ENCODE measurements around the gene PNPLA3. TPM values are rescaled to one million over a fixed set of nuclear protein-coding genes. Genes with fewer than 3 reads are reported as not detected.
A peak's percentile ranks its signal among the peaks of the same experiment; 100 is the strongest.

Gene PNPLA3
- total and polyA plus RNA-seq, 4 experiments from 2014 or later = not detected

DNA sequence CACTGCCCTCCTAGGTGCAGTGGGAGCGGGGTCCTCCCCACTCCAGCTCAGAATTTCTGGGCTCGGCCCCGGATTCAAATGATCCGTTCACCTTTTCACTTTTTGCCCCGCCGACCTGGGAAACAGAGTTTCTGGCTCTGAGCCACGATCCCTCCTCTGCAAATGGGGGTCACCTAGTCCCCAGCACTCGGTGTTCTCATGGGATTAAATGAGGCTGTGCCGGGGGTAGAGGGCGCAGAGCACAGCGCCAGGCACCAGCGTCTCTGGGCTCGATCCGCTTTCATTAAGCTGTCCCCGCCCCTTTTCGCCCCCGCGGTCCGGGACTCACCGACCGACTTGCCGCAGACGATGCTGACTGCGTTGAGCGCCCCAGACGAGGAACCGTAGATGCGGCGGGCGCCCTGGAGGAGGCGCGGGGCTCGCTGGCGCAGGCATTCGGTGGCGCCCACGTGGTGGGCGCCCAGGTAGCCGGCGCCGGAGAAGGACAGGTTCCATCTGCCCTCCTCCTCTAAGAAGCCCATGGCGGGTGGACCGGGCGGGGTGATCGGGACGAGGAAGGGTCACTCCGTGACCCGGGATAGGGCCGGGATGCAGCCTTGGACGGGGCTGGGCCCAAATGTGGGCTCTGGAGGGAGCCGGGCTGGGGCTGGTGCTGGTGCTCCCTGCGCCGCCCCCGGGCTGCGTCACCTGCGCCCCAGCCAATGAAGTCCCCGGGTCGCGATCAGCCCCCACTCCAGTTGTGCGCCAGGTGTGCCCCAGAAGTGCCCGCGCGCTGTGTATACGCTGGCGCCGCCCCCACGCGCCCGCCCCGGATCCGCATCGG lies 32.0 kb upstream of the PNPLA3 start, which contains the start of gene PNPLA5:
TSS of gene PNPLA5 (minus strand) at position 654 of the 823 bp plus-strand sequence. CDS start at position 521, 133 bp downstream.
- Mint-ChIP-seq H3K4me3 (peak within 1 kb of the TSS in 3 of 8 donors; percentile 13 to 49 (median 29)), H3K4me1 (peaks cover 0 to 4% (median 0%) of the 10 kb centered on the region in 4 donors), H3K27me3 (peaks cover 27 to 35% of the 10 kb centered on the region in 2 donors), H3K9me3 (no peaks in the 10 kb centered on the region), H3K36me3 (no peaks in the 10 kb centered on the region), H3K27ac (no peak within 1 kb of the TSS)
- no peaks in the 10 kb centered on the region for H3K4me1 ChIP-seq (ENCODE audit: insufficient read depth, low read length)
- no peak within 1 kb of the TSS for H3K27ac ChIP-seq (ENCODE audit: low read depth, low read length)
- intact Hi-C loops (cut with micrococcal nuclease) = no loop called here
- no peak for DNase-seq
- CTCF ChIA-PET (ENCODE audit: partially characterized antibody) = interaction anchor here (0.8 kb wide), 1 partner anchor 9 kb away, joined by 3 read pairs; no protein-coding TSS in a partner anchor
- H3K36me3 ChIP-seq (ENCODE audit: insufficient read depth, low read length) = no peaks in the 10 kb centered on the region
- peaks cover 8% of the 10 kb centered on the region for H3K27me3 ChIP-seq (ENCODE audit: insufficient read depth, low read length)
- H3K9me3 ChIP-seq (ENCODE audit: control insufficient read depth in 1 of 2, low read length in 2 of 2) = no peaks in the 10 kb centered on the region
- no peak within 1 kb of the TSS for H3K4me3 ChIP-seq (ENCODE audit: low read length in 2 of 2)
- POLR2A ChIA-PET (ENCODE audit: partially characterized antibody) = no interaction called here

DNA sequence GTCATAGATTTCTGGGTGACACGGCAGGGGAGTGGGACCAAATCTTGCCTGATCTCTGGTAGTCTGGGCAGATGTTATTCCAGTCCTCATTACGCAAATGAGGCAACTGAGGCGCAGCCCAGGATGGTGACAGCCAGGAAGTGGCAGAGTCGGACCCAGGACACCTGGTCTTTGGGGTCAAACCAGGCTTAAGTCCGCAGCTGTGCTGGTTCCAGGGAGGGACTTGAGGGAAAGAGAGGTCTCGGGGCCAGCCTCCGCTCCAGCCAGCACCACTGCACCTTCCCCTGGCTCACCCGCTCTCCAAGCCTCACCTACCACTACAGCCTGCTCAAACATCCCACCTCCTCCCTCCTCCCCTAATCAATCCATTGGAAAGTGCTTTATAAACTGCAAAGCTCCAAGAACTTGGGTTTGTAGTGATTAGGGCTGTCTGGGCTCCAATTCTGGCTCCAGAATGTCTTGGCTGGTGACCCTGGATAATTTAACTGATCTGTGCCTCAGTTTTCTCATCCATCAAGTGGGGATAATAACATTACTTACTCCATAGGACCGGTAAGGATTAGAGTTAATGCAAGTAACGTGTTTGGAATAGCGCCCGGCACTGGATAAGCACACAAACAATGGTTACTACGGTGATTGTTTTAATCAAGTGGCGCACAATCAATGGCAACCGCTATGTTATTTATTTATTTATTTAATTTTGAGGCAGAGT lies 31.3 kb upstream of the PNPLA3 start:
- CTCF ChIA-PET (ENCODE audit: partially characterized antibody) = interaction anchor here (1.3 kb wide), 1 partner anchor 10 kb away, joined by 3 read pairs; no protein-coding TSS in a partner anchor
- Mint-ChIP-seq H3K4me1 (peaks cover 0 to 4% (median 0%) of the 10 kb centered on the region in 4 donors), H3K4me3 (peak overlapping the region in 2 of 8 donors; percentile 13 to 17), H3K27me3 (peaks cover 21 to 30% of the 10 kb centered on the region in 2 donors), H3K9me3 (no peaks in the 10 kb centered on the region), H3K36me3 (no peaks in the 10 kb centered on the region), H3K27ac (no peak overlapping the region)
- H3K27ac ChIP-seq (ENCODE audit: low read depth, low read length) = no peak overlapping the region
- POLR2A ChIA-PET (ENCODE audit: partially characterized antibody) = no interaction called here
- H3K4me1 ChIP-seq (ENCODE audit: insufficient read depth, low read length) = no peaks in the 10 kb centered on the region
- H3K36me3 ChIP-seq (ENCODE audit: insufficient read depth, low read length) = no peaks in the 10 kb centered on the region
- DNase-seq = no peak
- no peaks in the 10 kb centered on the region for H3K9me3 ChIP-seq (ENCODE audit: control insufficient read depth in 1 of 2, low read length in 2 of 2)
- H3K4me3 ChIP-seq (ENCODE audit: low read length in 2 of 2) = no peak overlapping the region
- intact Hi-C loops (cut with micrococcal nuclease) = no loop called here
- H3K27me3 ChIP-seq (ENCODE audit: insufficient read depth, low read length) = peaks cover 8% of the 10 kb centered on the region

- H3K27ac Mint-ChIP-seq = no peak overlapping the region
- no peaks in the 10 kb centered on the region for H3K4me1 ChIP-seq (ENCODE audit: insufficient read depth, low read length)
- no peaks in the 10 kb centered on the region for H3K9me3 ChIP-seq (ENCODE audit: control insufficient read depth in 1 of 2, low read length in 2 of 2)
- no peak overlapping the region for H3K4me3 ChIP-seq (ENCODE audit: low read length in 2 of 2)
- no peaks in the 10 kb centered on the region for H3K36me3 ChIP-seq (ENCODE audit: insufficient read depth, low read length)
- no peaks in the 10 kb centered on the region for H3K9me3 Mint-ChIP-seq
- intact Hi-C loops (cut with micrococcal nuclease) = no loop called here
- H3K36me3 Mint-ChIP-seq = no peaks in the 10 kb centered on the region
- peaks cover 0 to 4% (median 0%) of the 10 kb centered on the region in 4 donors for H3K4me1 Mint-ChIP-seq
- peaks cover 8% of the 10 kb centered on the region for H3K27me3 ChIP-seq (ENCODE audit: insufficient read depth, low read length)
- peaks cover 20 to 27% of the 10 kb centered on the region in 2 donors for H3K27me3 Mint-ChIP-seq
- no peak overlapping the region for H3K27ac ChIP-seq (ENCODE audit: low read depth, low read length)
- no peak overlapping the region for H3K4me3 Mint-ChIP-seq
- DNase-seq = no peak
- CTCF ChIA-PET (ENCODE audit: partially characterized antibody) = interaction anchor here (1.3 kb wide), 1 partner anchor 11 kb away, joined by 3 read pairs; no protein-coding TSS in a partner anchor
- POLR2A ChIA-PET (ENCODE audit: partially characterized antibody) = no interaction called here
Measured at GRCh38 chr22:43893266-43893665, 30.3 kb upstream of the PNPLA3 start.

- Histone ChIP-seq H3K27ac (ENCODE audit: low read depth, low read length) (no peak overlapping the region), H3K4me1 (ENCODE audit: insufficient read depth, low read length) (no peaks in the 10 kb centered on the region), H3K36me3 (ENCODE audit: insufficient read depth, low read length) (no peaks in the 10 kb centered on the region), H3K9me3 (ENCODE audit: control insufficient read depth in 1 of 2, low read length in 2 of 2) (no peaks in the 10 kb centered on the region), H3K4me3 (ENCODE audit: low read length in 2 of 2) (no peak overlapping the region), H3K27me3 (ENCODE audit: insufficient read depth, low read length) (peaks cover 8% of the 10 kb centered on the region)
- Mint-ChIP-seq H3K27me3 (peaks cover 18 to 22% of the 10 kb centered on the region in 2 donors), H3K4me3 (no peak overlapping the region), H3K4me1 (peaks cover 0 to 4% (median 0%) of the 10 kb centered on the region in 4 donors), H3K9me3 (no peaks in the 10 kb centered on the region), H3K27ac (no peak overlapping the region), H3K36me3 (no peaks in the 10 kb centered on the region)
- ChIA-PET CTCF (ENCODE audit: partially characterized antibody) (interaction anchor here (1.7 kb wide), 1 partner anchor 10 kb away, joined by 7 read pairs; no protein-coding TSS in a partner anchor), POLR2A (ENCODE audit: partially characterized antibody) (no interaction called here)
- intact Hi-C loops (cut with micrococcal nuclease) = no loop called here
- DNase-seq = no peak
Measured at GRCh38 chr22:43894122-43894521, 29.5 kb upstream of the PNPLA3 start.

DNA sequence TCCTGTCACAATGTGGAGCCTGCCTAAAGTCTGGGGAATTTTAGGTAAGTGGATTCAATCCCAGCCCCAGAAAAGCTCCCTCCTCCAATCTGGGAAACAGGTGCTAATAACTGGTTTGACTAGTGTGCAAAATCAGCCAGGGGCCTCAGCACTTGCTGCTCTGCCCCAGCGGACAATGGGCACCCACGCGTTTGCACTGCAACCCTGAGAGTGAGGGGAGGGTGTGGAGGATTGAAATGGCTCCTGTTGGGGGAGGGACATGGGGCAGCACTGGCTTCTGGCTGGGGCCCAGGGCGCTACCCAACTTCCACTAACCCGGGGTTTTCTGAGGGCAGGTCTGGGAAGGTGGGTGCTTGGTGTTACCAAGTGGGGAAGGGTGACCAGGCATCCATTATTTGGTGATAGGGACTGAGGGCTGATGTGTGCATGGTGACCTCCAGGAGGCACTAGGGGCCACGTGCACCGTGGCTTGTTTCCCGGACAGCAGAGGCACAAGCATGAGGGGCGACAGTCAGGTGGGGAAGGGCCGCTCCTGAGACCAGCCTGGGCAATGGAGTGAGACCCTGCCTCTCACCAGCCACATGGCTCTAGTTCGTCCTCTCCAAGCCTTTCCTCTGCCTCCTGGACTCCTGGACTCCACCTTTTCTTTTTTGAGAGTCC lies 27.5 kb upstream of the PNPLA3 start:
- Histone ChIP-seq H3K36me3 (ENCODE audit: insufficient read depth, low read length) (no peaks in the 10 kb centered on the region), H3K4me3 (ENCODE audit: low read length in 2 of 2) (no peak overlapping the region), H3K9me3 (ENCODE audit: control insufficient read depth in 1 of 2, low read length in 2 of 2) (no peaks in the 10 kb centered on the region), H3K4me1 (ENCODE audit: insufficient read depth, low read length) (no peaks in the 10 kb centered on the region), H3K27me3 (ENCODE audit: insufficient read depth, low read length) (no peaks in the 10 kb centered on the region), H3K27ac (ENCODE audit: low read depth, low read length) (no peak overlapping the region)
- Mint-ChIP-seq H3K36me3 (no peaks in the 10 kb centered on the region), H3K4me3 (no peak overlapping the region), H3K9me3 (no peaks in the 10 kb centered on the region), H3K4me1 (peaks cover 0 to 4% (median 0%) of the 10 kb centered on the region in 4 donors), H3K27me3 (peaks cover 13 to 15% of the 10 kb centered on the region in 2 donors), H3K27ac (no peak overlapping the region)
- ChIA-PET POLR2A (ENCODE audit: partially characterized antibody) (no interaction called here), CTCF (ENCODE audit: partially characterized antibody) (no interaction called here)
- DNase-seq = no peak
- intact Hi-C loops (cut with micrococcal nuclease) = no loop called here

DNA sequence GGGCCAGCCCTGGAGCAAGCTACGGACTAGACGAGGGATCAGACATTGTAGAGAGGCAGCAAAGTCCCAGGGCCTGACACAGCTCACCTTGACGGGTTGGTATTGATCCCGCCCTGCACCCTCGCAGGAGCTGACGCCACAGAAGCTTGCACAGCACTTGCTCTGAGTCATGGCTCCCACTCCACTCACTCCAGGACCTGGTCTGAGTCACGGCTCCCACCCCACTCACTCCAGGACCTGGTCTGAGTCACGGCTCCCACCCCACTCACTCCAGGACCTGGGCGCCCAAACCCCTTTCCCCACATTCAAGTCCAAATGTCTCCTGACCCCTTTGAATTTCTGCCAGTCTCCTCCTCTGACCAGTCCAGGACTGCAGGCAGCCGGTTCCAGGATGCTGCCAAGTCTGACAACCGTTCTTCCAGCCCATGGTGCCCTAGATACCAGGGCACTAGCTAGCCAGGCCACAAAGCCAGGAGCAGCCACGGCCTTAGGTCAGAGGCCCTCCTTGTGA lies 25.8 kb upstream of the PNPLA3 start:
- Histone ChIP-seq H3K27ac (ENCODE audit: low read depth, low read length) (no peak overlapping the region), H3K4me3 (ENCODE audit: low read length in 2 of 2) (no peak overlapping the region), H3K9me3 (ENCODE audit: control insufficient read depth in 1 of 2, low read length in 2 of 2) (no peaks in the 10 kb centered on the region), H3K4me1 (ENCODE audit: insufficient read depth, low read length) (no peaks in the 10 kb centered on the region), H3K27me3 (ENCODE audit: insufficient read depth, low read length) (no peaks in the 10 kb centered on the region), H3K36me3 (ENCODE audit: insufficient read depth, low read length) (no peaks in the 10 kb centered on the region)
- Mint-ChIP-seq H3K4me3 (no peak overlapping the region), H3K27ac (no peak overlapping the region), H3K4me1 (no peaks in the 10 kb centered on the region), H3K9me3 (no peaks in the 10 kb centered on the region), H3K36me3 (no peaks in the 10 kb centered on the region), H3K27me3 (peaks cover 9 to 14% of the 10 kb centered on the region in 2 donors)
- ChIA-PET POLR2A (ENCODE audit: partially characterized antibody) (no interaction called here), CTCF (ENCODE audit: partially characterized antibody) (no interaction called here)
- no peak for DNase-seq
- intact Hi-C loops (cut with micrococcal nuclease) = no loop called here

DNA sequence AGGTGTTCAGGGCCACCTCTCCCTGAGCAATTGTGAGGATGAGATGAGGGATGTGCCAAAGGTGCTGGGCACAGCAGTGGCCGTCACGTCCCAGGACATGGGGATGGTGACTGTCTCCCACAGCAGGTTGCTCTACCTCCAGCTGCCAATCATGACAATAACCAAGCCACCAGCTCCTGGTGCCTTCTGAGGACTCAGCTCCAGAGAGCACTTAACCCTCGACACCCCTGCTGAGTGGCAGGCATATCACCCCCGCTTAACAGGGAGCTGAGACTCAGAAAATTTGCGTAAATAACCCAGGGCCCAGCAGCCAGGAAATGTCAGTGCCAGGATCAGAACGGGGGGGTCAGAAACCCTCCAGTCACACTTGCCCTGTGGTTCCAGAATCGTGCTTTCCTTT lies 23.4 kb upstream of the PNPLA3 start:
- H3K4me3 ChIP-seq (ENCODE audit: low read length in 2 of 2) = no peak overlapping the region
- H3K27ac ChIP-seq (ENCODE audit: low read depth, low read length) = no peak overlapping the region
- no peak overlapping the region for H3K4me3 Mint-ChIP-seq
- POLR2A ChIA-PET (ENCODE audit: partially characterized antibody) = no interaction called here
- no peaks in the 10 kb centered on the region for H3K4me1 Mint-ChIP-seq
- H3K9me3 Mint-ChIP-seq = no peaks in the 10 kb centered on the region
- H3K9me3 ChIP-seq (ENCODE audit: control insufficient read depth in 1 of 2, low read length in 2 of 2) = no peaks in the 10 kb centered on the region
- H3K27ac Mint-ChIP-seq = no peak overlapping the region
- DNase-seq = no peak
- no peaks in the 10 kb centered on the region for H3K36me3 ChIP-seq (ENCODE audit: insufficient read depth, low read length)
- H3K4me1 ChIP-seq (ENCODE audit: insufficient read depth, low read length) = no peaks in the 10 kb centered on the region
- H3K36me3 Mint-ChIP-seq = no peaks in the 10 kb centered on the region
- no peaks in the 10 kb centered on the region for H3K27me3 ChIP-seq (ENCODE audit: insufficient read depth, low read length)
- intact Hi-C loops (cut with micrococcal nuclease) = no loop called here
- CTCF ChIA-PET (ENCODE audit: partially characterized antibody) = no interaction called here
- peaks cover 12 to 19% of the 10 kb centered on the region in 2 donors for H3K27me3 Mint-ChIP-seq

Measured in CD4-positive, alpha-beta memory T cell (primary cell).